Kidney epithelial cell (primary cell): Measurements from ENCODE around the gene MEIKIN. TPM values are rescaled to one million over a fixed set of nuclear protein-coding genes. Genes with fewer than 3 reads are reported as not detected.

Source experiments
- DNase-seq: peaks from one replicate; pipeline ENCODE4 v3.0.0-alpha.2; 2010; ENCODE audit warnings: low read depth
- H3K27me3 ChIP-seq: 2 replicates; pipeline ENCODE4 v1.6.0; 2011; ENCODE audit warnings: low read length; ENCODE audit not compliant: control insufficient read depth, insufficient read depth
- H3K36me3 ChIP-seq: 2 replicates; pipeline ENCODE4 v1.5.1; 2011; ENCODE audit warnings: low read length; ENCODE audit not compliant: control insufficient read depth, insufficient read depth
- H3K4me3 ChIP-seq: 2 replicates; pipeline ENCODE4 v1.5.1; 2011; ENCODE audit warnings: low read depth, mild to moderate bottlenecking, control low read depth, low read length
- CTCF ChIP-seq: IDR thresholded peaks from 2 replicates; pipeline ENCODE4 v1.5.1; 2011; ENCODE audit warnings: mild to moderate bottlenecking, moderate library complexity, low read length, control low read depth, inconsistent platforms; ENCODE audit not compliant: insufficient read depth, poor library complexity, severe bottlenecking
- total RNA-seq: library from RNA; depleted of rRNA; stranded (reverse); fragments of >200 nt; gene quantifications from 2 replicates; pipeline ENCODE4 v1.2.3, GENCODE V29; 2015

Gene MEIKIN
- total RNA-seq, 1 donor from 2014 or later = not detected

GRCh38 chr5:131757830-131758519 is 187.5 kb downstream of the MEIKIN start:
- no peak for DNase-seq
- Histone ChIP-seq H3K36me3 (no peaks in the 10 kb centered on the region), H3K27me3 (no peaks in the 10 kb centered on the region), H3K4me3 (no peak overlapping the region)
- no peak for TF ChIP-seq CTCF

Other genes starting within 250 kb of the MEIKIN start
- 35.2 and 47.7 TPM in 2 replicates for gene FNIP1, start 148.6 kb downstream of the MEIKIN start, total RNA-seq
- under 0.01 and 1.0 TPM in 2 replicates for gene ACSL6, start 66.0 kb upstream of the MEIKIN start, total RNA-seq
- gene IL3, start 115.0 kb upstream of the MEIKIN start, total RNA-seq = not detected in 2 replicates
- gene CSF2, start 128.1 kb upstream of the MEIKIN start, total RNA-seq = 6.7 and 10.5 TPM in 2 replicates